Spinal cord (tissue), 10 donors: ENCODE data around the gene SESN3. TPM values are rescaled to one million over a fixed set of nuclear protein-coding genes. Genes with fewer than 3 reads are reported as not detected.
"Not testable (repeated sequence)": the region's sequence is repeated elsewhere in the genome, so short reads cannot be mapped to it uniquely, and the experiment has no call there.

ENCODE experiments used
- DNase-seq, 6 donors: peaks; one replicate each; pipeline versions ENCODE4 v3.0.0 to v3.0.0-alpha.2; 2013 to 2015; ENCODE audit warnings: low spot score in 6 of 6, low read depth in 4 of 6
- H3K27ac ChIP-seq: one replicate; pipeline ENCODE4 v1.5.1; 2013; ENCODE audit warnings: low read depth, low read length, control low read depth
- H3K27me3 ChIP-seq: one replicate; pipeline ENCODE4 v1.6.1; 2013; ENCODE audit warnings: low read length; ENCODE audit not compliant: control insufficient read depth, insufficient read depth
- H3K36me3 ChIP-seq: one replicate; pipeline ENCODE4 v1.6.1; 2013; ENCODE audit warnings: low read length; ENCODE audit not compliant: control insufficient read depth, insufficient read depth
- H3K4me1 ChIP-seq: one replicate; pipeline ENCODE4 v1.6.1; 2013; ENCODE audit warnings: low read length; ENCODE audit not compliant: control insufficient read depth, insufficient read depth
- H3K4me3 ChIP-seq: one replicate; pipeline ENCODE4 v1.5.1; 2013; ENCODE audit warnings: low read depth, low read length, control low read depth
- H3K9me3 ChIP-seq: one replicate; pipeline ENCODE4 v1.6.1; 2013; ENCODE audit warnings: low read length; ENCODE audit not compliant: control insufficient read depth, insufficient read depth
- WGBS: methylation state at CpG from one replicate; pipeline ENCODE4 v1.1.5; 2013; ENCODE audit warnings: missing lambda C conversion rate; ENCODE audit not compliant: insufficient coverage; 5-methylcytosine and 5-hydroxymethylcytosine counted together
- polyA plus RNA-seq, 2 donors: library from polyadenylated mRNA; unstranded; fragments of 120-200 nt; gene quantifications; one replicate each; pipeline ENCODE4 v1.2.1, GENCODE V29; 2013; ENCODE audit not compliant: insufficient read length in 2 of 2
- total RNA-seq, 2 donors: library from RNA; depleted of rRNA in 1 of 2; stranded (reverse); fragments of 120-200 nt in 1 of 2; fragments of >200 nt in 1 of 2; gene quantifications; one replicate each; pipeline versions ENCODE4 v1.2.3 to v1.2.4, GENCODE V29; 2013 to 2014
- donor health status: healthy.

The SESN3 gene
- total and polyA plus RNA-seq, 4 donors: 67.9 to 162 (median 111) TPM

GRCh38 chr11:95136747-95137146 is 94.3 kb downstream of the SESN3 start:
- WGBS: no CpG with 5 or more reads among the region's 4 CpGs
- not testable (repeated sequence) for DNase-seq

GRCh38 chr11:95135880-95136279 is 95.1 kb downstream of the SESN3 start:
- H3K9me3 ChIP-seq: no peaks in the 10 kb centered on the region
- 100% methylated on average over 1 of the region's 2 CpGs for WGBS
- peaks cover 3% of the 10 kb centered on the region for H3K4me1 ChIP-seq
- no peaks in the 10 kb centered on the region for H3K36me3 ChIP-seq
- no peak overlapping the region for H3K4me3 ChIP-seq
- no peak overlapping the region for H3K27ac ChIP-seq
- H3K27me3 ChIP-seq: no peaks in the 10 kb centered on the region
- no peak for DNase-seq

More at GRCh38 chr11:95136747-95137146, 94.3 kb downstream of the SESN3 start:
- H3K27me3 ChIP-seq, H3K27ac ChIP-seq, H3K4me3 ChIP-seq, H3K4me1 ChIP-seq, H3K9me3 ChIP-seq, H3K36me3 ChIP-seq: not testable (repeated sequence)

GRCh38 chr11:95135155-95135554 is 95.8 kb downstream of the SESN3 start:
- no peak for DNase-seq

GRCh38 chr11:95134491-95134890 is 96.5 kb downstream of the SESN3 start:
- no peaks in the 10 kb centered on the region for H3K27me3 ChIP-seq
- 70% methylated on average over 4 of the region's 5 CpGs for WGBS
- H3K4me1 ChIP-seq: peaks cover 3% of the 10 kb centered on the region
- H3K27ac ChIP-seq: no peak overlapping the region
- H3K9me3 ChIP-seq: no peaks in the 10 kb centered on the region
- H3K36me3 ChIP-seq: no peaks in the 10 kb centered on the region
- DNase-seq: no peak
- H3K4me3 ChIP-seq: no peak overlapping the region

More at GRCh38 chr11:95135155-95135554, 95.8 kb downstream of the SESN3 start:
- peaks cover 3% of the 10 kb centered on the region for H3K4me1 ChIP-seq
- WGBS: no CpG with 5 or more reads among the region's 6 CpGs
- H3K4me3 ChIP-seq: no peak overlapping the region
- no peaks in the 10 kb centered on the region for H3K27me3 ChIP-seq
- H3K27ac ChIP-seq: no peak overlapping the region
- no peaks in the 10 kb centered on the region for H3K9me3 ChIP-seq
- H3K36me3 ChIP-seq: no peaks in the 10 kb centered on the region

- WGBS: no CpG with 5 or more reads among the region's 2 CpGs
- no peak for DNase-seq
- no peak overlapping the region for H3K27ac ChIP-seq
- peaks cover 4% of the 10 kb centered on the region for H3K36me3 ChIP-seq
- H3K4me3 ChIP-seq: no peak overlapping the region
- no peaks in the 10 kb centered on the region for H3K27me3 ChIP-seq
- peaks cover 3% of the 10 kb centered on the region for H3K4me1 ChIP-seq
- H3K9me3 ChIP-seq: no peaks in the 10 kb centered on the region
These were observed 98.0 kb downstream of the SESN3 start for GRCh38 chr11:95132956-95133355.

- no peak overlapping the region for H3K4me3 ChIP-seq
- H3K27ac ChIP-seq: no peak overlapping the region
- H3K9me3 ChIP-seq: no peaks in the 10 kb centered on the region
- DNase-seq: no peak
- no peaks in the 10 kb centered on the region for H3K27me3 ChIP-seq
- no CpG with 5 or more reads among the region's 3 CpGs for WGBS
- H3K36me3 ChIP-seq: peaks cover 4% of the 10 kb centered on the region
- no peaks in the 10 kb centered on the region for H3K4me1 ChIP-seq
These were observed 102.4 kb downstream of the SESN3 start for GRCh38 chr11:95128602-95129001.

- Histone ChIP-seq H3K27me3 (no peaks in the 10 kb centered on the region), H3K27ac (no peak overlapping the region), H3K4me3 (no peak overlapping the region), H3K9me3 (no peaks in the 10 kb centered on the region), H3K36me3 (peaks cover 3% of the 10 kb centered on the region), H3K4me1 (no peaks in the 10 kb centered on the region)
- no CpG with 5 or more reads among the region's 3 CpGs for WGBS
- no peak for DNase-seq
These were observed 107.4 kb downstream of the SESN3 start for GRCh38 chr11:95123556-95123955.

- H3K27ac ChIP-seq: no peak overlapping the region
- H3K9me3 ChIP-seq: no peaks in the 10 kb centered on the region
- no peaks in the 10 kb centered on the region for H3K4me1 ChIP-seq
- H3K36me3 ChIP-seq: no peaks in the 10 kb centered on the region
- DNase-seq: peak in 1 of 6 donors; percentile 58
- no peaks in the 10 kb centered on the region for H3K27me3 ChIP-seq
- H3K4me3 ChIP-seq: no peak overlapping the region
- no CpG with 5 or more reads among the region's 1 CpG for WGBS
These were observed 109.3 kb downstream of the SESN3 start for GRCh38 chr11:95121698-95122097.

GRCh38 chr11:95119361-95120060 is 111.5 kb downstream of the SESN3 start:
- 83% methylated on average over 2 of the region's 2 CpGs for WGBS
- H3K27ac ChIP-seq: no peak overlapping the region
- H3K4me1 ChIP-seq: no peaks in the 10 kb centered on the region
- H3K36me3 ChIP-seq: no peaks in the 10 kb centered on the region
- H3K9me3 ChIP-seq: peaks cover 1% of the 10 kb centered on the region
- no peak for DNase-seq
- no peak overlapping the region for H3K4me3 ChIP-seq
- no peaks in the 10 kb centered on the region for H3K27me3 ChIP-seq

- Histone ChIP-seq H3K27ac (no peak overlapping the region), H3K9me3 (peaks cover 1% of the 10 kb centered on the region), H3K4me3 (no peak overlapping the region), H3K27me3 (no peaks in the 10 kb centered on the region), H3K36me3 (no peaks in the 10 kb centered on the region), H3K4me1 (no peaks in the 10 kb centered on the region)
- WGBS: no CpG with 5 or more reads among the region's 1 CpG
- DNase-seq: no peak
These were observed 115.4 kb downstream of the SESN3 start for GRCh38 chr11:95115597-95115996.
